ENCODE measurements around the gene ATP6V0B.
A peak's percentile ranks its signal among the peaks of the same experiment; 100 is the strongest.

ATP6V0B gene

DNA sequence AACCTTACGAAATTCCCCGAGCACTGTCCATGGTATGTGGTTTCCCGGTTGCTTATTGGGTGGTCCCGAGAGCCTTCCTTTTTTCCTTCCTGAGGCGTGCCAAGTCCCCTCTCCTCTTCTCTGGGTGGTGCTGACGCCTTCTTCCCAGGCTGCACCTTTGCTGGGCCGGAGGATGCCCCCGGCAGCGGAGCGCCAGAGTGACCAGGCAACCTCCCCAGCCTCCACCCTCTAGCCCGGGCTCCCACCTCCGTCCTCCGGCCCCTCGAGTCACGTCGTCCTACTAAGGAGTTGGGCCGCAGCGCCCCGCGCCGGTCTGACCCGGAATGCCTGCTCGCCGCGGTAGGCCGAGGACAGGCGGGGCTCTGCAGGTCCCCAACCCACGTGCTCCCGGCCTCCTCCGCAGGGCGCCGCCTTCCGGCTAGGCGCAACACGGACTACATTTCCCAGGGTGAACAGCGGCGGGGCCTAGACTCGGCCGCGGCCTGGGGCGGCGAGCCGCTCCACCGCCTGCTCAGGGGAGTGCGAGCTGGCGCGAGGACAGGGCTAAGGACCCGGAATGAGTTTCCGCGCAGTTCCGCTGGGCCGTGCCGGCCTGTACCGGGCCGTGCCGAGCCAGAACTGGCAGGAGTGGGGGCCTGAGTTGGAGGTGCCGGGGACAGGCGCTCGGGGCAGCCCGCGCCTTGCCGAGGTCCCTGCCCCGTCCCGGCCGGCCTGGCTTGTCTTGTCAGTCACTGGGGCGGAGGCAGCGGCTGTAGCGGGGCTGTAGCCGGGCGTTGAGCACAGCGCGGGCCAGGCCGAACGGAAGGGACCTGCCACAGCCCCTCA, 28.3 kb upstream of the ATP6V0B start, which contains the start of gene IPO13:
TSS of gene IPO13 (plus strand) at position 715 of the 825 bp plus-strand sequence. CDS start 651 bp downstream, outside the sequence.
- peak; percentile 91 to 97 (median 97) for DNase-seq

GRCh38 chr1:43947061-43947873, 27.5 kb upstream of the ATP6V0B start:
- no peak for DNase-seq

DNA sequence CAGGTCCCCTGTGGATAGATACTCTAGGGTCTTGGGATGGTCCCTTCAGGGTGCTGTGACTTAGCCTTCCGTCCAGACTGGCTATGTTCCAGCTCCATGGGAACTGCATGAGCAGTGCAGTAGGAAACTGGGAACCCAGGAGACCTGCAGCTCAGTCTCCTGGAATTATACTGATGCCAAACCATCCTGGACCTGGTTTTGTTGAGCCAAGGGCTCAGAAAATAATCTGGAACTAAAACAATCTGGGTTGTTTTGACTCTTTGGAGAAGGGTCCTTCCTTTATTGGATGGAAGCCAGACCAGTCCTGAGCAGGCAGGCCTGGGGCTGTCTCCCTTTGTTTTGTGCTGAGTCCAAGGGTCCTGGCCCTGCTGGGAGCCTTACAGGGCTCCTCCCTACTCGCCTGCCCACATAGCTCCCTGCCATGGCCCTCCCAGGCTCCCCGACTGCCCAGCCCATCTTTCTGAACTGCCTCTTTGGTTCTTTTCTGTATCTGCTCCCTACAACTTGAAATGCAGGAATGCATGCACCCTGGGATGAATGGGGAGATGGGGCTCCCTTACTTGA, 26.8 kb upstream of the ATP6V0B start:
- DNase-seq: no peak

GRCh38 chr1:43949678-43950077, 25.1 kb upstream of the ATP6V0B start:
- DNase-seq: no peak

DNA sequence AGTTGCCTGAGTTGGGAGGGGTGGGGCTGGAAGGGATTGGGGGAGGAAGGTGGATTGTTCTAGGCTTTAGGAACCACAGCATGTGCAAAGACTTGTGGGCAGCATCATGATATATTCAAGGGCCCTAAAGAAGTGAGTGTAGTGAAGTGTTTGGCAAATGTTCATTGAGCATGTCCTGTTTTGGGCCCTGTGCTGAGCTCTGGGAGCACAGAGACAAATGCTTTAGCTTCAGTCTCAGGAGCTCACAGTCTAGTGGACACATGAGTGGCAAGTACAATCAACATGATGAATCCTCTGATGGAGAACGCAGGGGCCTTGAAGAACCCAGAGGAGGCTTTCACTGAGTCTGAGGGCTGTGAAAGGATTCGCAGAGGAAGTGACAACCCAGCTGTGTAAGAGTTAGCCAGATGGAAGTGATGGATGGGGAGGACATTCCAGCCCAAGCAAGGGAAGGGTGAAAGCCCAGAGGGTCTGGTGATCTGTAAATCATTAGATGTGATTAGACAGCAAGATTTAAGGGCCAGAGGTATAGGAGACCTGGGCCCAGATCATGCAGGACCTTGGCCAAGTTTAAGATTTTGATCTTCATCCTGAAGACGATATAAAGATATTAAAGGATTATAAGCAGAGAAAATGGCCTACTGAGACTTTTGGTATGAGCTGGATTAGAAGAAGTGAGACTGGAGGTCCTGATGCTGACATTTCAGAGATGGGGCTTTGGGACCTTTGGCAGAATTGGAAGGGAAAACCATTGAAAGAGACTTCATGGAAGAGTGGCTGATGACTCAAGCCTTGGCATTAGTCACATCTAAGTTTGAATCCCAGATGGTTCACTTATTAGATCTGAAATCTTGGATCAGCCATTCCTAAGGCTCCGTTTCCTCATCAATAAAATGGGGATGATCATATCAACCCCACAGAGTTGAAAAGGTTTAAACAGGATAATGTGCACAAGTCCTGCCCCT, 23.5 kb upstream of the ATP6V0B start:
- peak in 1 of 3 experiments; percentile 76 for DNase-seq

GRCh38 chr1:43952731-43953346, 21.9 kb upstream of the ATP6V0B start:
- peak; percentile 92 to 99 (median 96) for DNase-seq

GRCh38 chr1:43953361-43953760, 21.4 kb upstream of the ATP6V0B start:
- DNase-seq: no peak

- DNase-seq: no peak
Observed at GRCh38 chr1:43954036-43954435, 20.7 kb upstream of the ATP6V0B start.

GRCh38 chr1:43956234-43956633, 18.5 kb upstream of the ATP6V0B start:
- no peak for DNase-seq

DNA sequence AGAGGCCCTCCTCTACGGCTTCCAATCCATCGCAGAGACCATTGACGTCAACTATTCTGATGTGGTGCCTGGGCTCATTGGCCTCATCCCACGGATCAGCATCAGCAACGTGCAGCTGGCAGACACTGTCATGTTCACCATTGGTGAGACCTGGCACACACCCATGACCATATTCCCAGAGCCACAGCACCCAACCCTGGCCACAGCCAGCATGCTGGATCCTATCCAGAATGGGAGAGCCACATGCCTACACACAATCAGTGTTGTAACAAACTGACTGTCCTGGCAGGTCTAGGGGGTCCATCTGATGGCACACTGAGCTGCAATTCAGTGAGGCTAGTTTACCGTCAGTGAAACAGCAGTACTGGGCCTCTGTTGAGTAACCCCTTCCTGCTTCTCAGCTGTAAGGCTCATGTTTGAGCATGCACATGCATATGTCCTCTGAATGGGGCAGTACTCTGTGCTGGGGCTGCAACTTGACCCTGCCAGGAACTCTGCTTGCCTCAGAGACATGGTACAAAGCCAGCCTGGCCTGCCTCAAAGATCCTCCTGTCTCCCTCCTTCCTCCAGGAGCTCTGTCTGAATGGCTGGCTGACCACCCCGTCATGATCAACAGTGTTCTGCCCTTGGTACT, 17.2 kb upstream of the ATP6V0B start:
- no peak for DNase-seq

DNA sequence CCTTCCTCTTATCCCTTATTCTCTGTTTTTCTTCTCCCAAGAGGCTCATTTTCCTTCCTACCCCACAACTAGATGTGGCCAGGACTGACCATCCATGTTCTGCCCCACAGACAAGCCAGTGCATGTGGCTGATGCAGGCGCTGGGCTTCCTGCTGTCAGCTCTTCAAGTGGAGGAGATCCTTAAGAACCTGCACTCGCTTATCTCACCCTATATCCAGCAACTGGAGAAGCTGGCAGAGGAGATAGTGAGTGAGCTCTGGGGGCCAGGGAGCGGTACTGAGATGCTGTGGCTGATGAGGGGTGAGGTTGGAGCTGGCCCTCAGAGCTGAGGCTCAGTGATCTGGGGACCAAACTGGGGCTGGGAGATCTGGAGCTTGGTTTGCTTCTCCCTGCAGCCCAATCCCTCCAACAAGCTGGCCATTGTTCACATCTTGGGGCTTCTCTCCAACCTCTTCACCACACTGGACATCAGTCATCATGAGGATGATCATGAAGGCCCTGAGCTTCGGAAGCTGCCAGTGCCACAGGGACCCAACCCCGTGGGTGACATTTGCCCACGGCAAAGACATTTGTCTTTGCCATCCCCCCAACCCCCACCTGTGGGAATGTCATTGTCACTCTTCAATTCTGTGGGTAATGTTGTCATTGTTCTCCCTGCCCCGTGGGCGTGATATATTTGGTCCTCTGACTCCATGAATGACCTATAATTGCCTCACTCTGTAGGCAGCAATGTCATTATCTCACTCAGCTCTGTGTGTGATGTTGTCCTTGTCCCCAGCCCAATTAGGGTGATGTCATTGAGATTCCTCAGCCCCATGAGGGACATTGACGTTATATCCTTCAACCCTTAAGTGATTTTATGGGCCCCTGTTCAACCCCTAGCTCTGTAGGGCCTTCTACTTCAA, 16.2 kb upstream of the ATP6V0B start:
- no peak for DNase-seq

DNA sequence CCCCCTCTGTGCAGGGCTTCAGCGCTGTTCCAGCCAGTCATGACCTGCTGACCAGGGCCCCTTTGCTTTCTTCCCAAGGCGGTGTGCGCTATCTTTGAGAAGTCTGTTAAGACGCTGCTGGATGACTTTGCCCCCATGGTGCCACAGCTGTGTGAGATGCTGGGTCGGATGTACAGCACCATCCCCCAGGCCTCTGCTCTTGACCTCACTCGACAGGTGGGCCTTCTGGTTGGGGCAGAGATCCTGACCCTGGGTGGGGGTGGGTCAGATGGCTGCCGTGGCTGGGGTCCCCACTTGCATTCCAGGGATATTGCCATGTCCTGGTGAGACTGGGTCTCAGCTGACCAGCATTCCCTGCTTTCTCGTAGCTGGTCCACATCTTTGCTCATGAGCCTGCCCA, 14.0 kb upstream of the ATP6V0B start:
- no peak for DNase-seq

GRCh38 chr1:43961692-43962091, 13.1 kb upstream of the ATP6V0B start:
- DNase-seq: no peak

GRCh38 chr1:43962324-43962723, 12.4 kb upstream of the ATP6V0B start:
- no peak for DNase-seq

GRCh38 chr1:43963006-43963405, 11.8 kb upstream of the ATP6V0B start:
- DNase-seq: no peak

- DNase-seq: no peak
Observed at GRCh38 chr1:43963890-43964289, 10.9 kb upstream of the ATP6V0B start.

GRCh38 chr1:43965316-43965715, 9.4 kb upstream of the ATP6V0B start:
- DNase-seq: no peak

- no peak for DNase-seq
Observed at GRCh38 chr1:43968348-43968948, 6.3 kb upstream of the ATP6V0B start.

- no peak for DNase-seq
Observed at GRCh38 chr1:43969416-43969745, 5.4 kb upstream of the ATP6V0B start.

Measured in NCI-H1417 (cell line).